ENCODE results near the gene CCBE1.
"Not testable (repeated sequence)": the region's sequence is repeated elsewhere in the genome, so short reads cannot be mapped to it uniquely, and the experiment has no call there.

Gene CCBE1

GRCh38 chr18:59697236-59697932, at the start of gene CCBE1:
Gene CCBE1 (minus strand): TSS chr18:59697423.
- peak; percentile 43 for DNase-seq

GRCh38 chr18:59744271-59744721, 47.1 kb upstream of the CCBE1 start:
- DNase-seq: peak; percentile 73

- DNase-seq: no peak
These were observed 46.3 kb upstream of the CCBE1 start for GRCh38 chr18:59743566-59743965.

- DNase-seq: no peak
These were observed 45.3 kb upstream of the CCBE1 start for GRCh38 chr18:59742325-59743111.

GRCh38 chr18:59740141-59740540, 42.9 kb upstream of the CCBE1 start:
- no peak for DNase-seq

- no peak for DNase-seq
These were observed 40.6 kb upstream of the CCBE1 start for GRCh38 chr18:59737776-59738300.

- not testable (repeated sequence) for DNase-seq
These were observed 40.1 kb upstream of the CCBE1 start for GRCh38 chr18:59737335-59737734.

- DNase-seq: no peak
These were observed 38.8 kb upstream of the CCBE1 start for GRCh38 chr18:59736061-59736460.

GRCh38 chr18:59735269-59735860, 38.1 kb upstream of the CCBE1 start:
- DNase-seq: no peak

- no peak for DNase-seq
These were observed 36.2 kb upstream of the CCBE1 start for GRCh38 chr18:59733421-59733820.

GRCh38 chr18:59730896-59731295, 33.7 kb upstream of the CCBE1 start:
- DNase-seq: no peak

- no peak for DNase-seq
These were observed 32.6 kb upstream of the CCBE1 start for GRCh38 chr18:59729781-59730180.

GRCh38 chr18:59728816-59729215, 31.6 kb upstream of the CCBE1 start:
- no peak for DNase-seq

GRCh38 chr18:59725142-59725541, 27.9 kb upstream of the CCBE1 start:
- no peak for DNase-seq

GRCh38 chr18:59724103-59724502, 26.9 kb upstream of the CCBE1 start:
- no peak for DNase-seq

- no peak for DNase-seq
These were observed 24.7 kb upstream of the CCBE1 start for GRCh38 chr18:59721931-59722330.

GRCh38 chr18:59721211-59721610, 24.0 kb upstream of the CCBE1 start:
- DNase-seq: no peak

- no peak for DNase-seq
These were observed 22.4 kb upstream of the CCBE1 start for GRCh38 chr18:59719544-59720181.

- DNase-seq: no peak
These were observed 21.4 kb upstream of the CCBE1 start for GRCh38 chr18:59718464-59719157.

- DNase-seq: peak; percentile 43
These were observed 20.9 kb upstream of the CCBE1 start for GRCh38 chr18:59718108-59718463.

- no peak for DNase-seq
These were observed 20.1 kb upstream of the CCBE1 start for GRCh38 chr18:59717291-59717690.

- peak; percentile 87 for DNase-seq
These were observed 18.7 kb upstream of the CCBE1 start for GRCh38 chr18:59715966-59716369.

- DNase-seq: no peak
These were observed 18.2 kb upstream of the CCBE1 start for GRCh38 chr18:59715445-59715844.

Data from amniotic stem cell (primary cell).